GM12891 (cell line): ENCODE results near the gene UGT2B15.

Experiments
- POLR2A ChIP-seq: IDR thresholded peaks from 2 replicates; pipeline ENCODE4 v1.6.1; 2011; ENCODE audit warnings: low read depth, low read length, control low read depth
- POLR2AphosphoS5 ChIP-seq: IDR thresholded peaks from 2 replicates; pipeline ENCODE4 v1.6.1; 2011; ENCODE audit warnings: low read depth, low read length, control low read depth
- POU2F2 ChIP-seq: IDR thresholded peaks from 2 replicates; pipeline ENCODE4 v1.6.1; 2011; ENCODE audit warnings: low read depth, mild to moderate bottlenecking, control low read depth, low read length, moderate library complexity
- SPI1 ChIP-seq: IDR thresholded peaks from 2 replicates; pipeline ENCODE4 v1.6.1; 2011; ENCODE audit warnings: low read depth, low read length, control low read depth
- TAF1 ChIP-seq: IDR thresholded peaks from 2 replicates; pipeline ENCODE4 v1.6.1; 2011; ENCODE audit warnings: low read depth, low read length, control low read depth

GRCh38 chr4:68630371-68630770 is 40.1 kb downstream of the UGT2B15 start:
- no peak for TF ChIP-seq POLR2A
- TF ChIP-seq TAF1, result no peak
- TF ChIP-seq POU2F2, result no peak
- TF ChIP-seq SPI1, result no peak
- no peak for TF ChIP-seq POLR2AphosphoS5
